SK-N-SH (cell line): Measurements from ENCODE around the gene RAB3D.

Experiments
- CTCF ChIP-seq: fragments of 200-600 bp; sonication (generic); IDR thresholded peaks from 2 replicates; pipeline ENCODE4 v1.6.1; 2017; ENCODE audit warnings: antibody characterized with exemption, mild to moderate bottlenecking, moderate library complexity
- REST ChIP-seq: IDR thresholded peaks from 2 replicates; pipeline ENCODE4 v1.6.1; 2012; ENCODE audit warnings: mild to moderate bottlenecking, low read depth, low read length, moderate library complexity
- RXRA ChIP-seq: IDR thresholded peaks from 2 replicates; pipeline ENCODE4 v1.4.0; 2012; ENCODE audit warnings: low read depth, mild to moderate bottlenecking, borderline replicate concordance

- TF ChIP-seq REST = no peak
- no peak for TF ChIP-seq CTCF
- no peak for TF ChIP-seq RXRA
Observed at GRCh38 chr19:11361771-11362731, 22.6 kb upstream of the RAB3D start.
